NCI-H146 treated with DMSO at 0.1 percent for 48 hours (cell line): Measurements from ENCODE around the gene RNF224.

ENCODE experiments used
- DNase-seq: peaks from one replicate; lab custom pipeline; 2025; ENCODE audit not compliant: unreplicated experiment; lab: John Stamatoyannopoulos, UW

RNF224 gene

GRCh38 chr9:137213160-137214060 is 13.9 kb upstream of the RNF224 start:
- DNase-seq, result no peak

- DNase-seq, result no peak
These were observed 12.7 kb upstream of the RNF224 start for GRCh38 chr9:137214620-137215019.

DNA sequence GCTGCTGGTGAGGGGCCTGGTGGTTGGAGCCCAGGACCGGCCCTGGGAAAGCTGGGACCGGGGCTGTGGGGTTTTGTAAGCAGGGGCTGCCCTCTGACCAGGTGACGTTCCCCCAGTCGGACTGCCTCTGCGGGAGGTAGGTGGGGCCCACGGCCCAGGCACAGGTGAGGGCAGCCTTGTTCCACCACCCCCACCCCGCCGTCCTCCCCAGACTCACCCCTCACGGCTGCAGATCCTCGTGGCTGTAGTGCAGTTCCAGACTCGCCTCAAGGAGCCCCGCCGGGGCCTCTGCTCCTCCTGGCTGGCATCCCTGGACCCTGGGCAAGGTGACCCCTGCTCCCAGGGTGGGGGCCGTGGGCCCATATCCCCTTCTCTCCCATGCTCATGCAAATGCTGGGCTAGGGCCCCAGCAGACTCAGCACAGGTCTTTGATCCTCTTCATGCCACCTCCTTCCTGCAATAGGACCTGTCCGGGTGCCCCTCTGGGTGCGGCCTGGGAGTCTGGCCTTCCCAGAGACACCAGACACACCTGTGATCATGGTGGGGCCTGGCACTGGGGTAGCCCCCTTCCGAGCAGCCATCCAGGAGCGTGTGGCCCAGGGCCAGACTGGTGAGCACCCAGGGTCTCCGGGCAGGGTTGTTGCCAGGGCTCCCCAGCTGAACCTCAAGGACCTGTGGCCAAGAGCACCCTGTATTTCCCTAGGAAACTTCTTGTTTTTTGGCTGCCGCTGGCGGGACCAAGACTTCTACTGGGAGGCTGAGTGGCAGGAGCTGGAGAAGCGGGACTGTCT is 11.9 kb upstream of the RNF224 start:
- no peak for DNase-seq

DNA sequence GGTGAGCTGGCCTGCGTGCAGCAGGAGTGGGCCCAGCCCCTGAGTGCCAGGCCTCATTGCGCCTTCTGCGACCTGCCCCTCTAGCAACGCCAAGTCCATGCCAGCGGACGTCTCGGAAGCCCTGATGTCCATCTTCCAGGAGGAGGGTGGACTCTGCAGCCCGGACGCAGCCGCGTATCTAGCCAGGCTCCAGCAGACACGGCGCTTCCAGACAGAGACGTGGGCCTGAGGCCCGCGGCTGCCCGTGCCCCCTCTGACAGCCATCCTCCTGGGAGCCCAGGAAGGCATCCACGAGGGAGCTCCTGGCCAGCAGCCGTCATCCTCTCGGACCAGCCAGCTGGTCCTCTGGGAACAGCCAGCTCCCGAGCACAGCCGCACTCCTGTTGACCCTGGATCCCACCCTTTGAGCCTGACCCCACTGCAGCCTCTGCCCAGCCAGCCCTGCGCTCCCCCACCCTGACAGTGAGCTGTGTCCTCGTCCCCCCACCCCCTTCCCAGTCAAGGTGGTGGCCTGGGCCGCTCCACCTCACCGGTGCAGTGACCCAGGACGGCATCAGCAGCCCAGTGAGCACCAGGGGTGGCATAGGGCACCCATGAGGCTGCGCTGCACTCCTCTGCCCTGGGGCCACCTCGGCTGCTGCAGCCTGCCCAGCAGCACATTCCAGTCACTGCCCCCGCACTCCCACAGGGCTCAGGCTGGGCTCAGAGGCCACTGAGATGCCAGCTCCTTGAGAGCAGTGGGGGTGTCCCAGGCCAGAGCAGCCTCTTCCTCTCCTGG is 10.9 kb upstream of the RNF224 start:
- no peak for DNase-seq

GRCh38 chr9:137217276-137218211 is 9.8 kb upstream of the RNF224 start:
- DNase-seq, result no peak

DNA sequence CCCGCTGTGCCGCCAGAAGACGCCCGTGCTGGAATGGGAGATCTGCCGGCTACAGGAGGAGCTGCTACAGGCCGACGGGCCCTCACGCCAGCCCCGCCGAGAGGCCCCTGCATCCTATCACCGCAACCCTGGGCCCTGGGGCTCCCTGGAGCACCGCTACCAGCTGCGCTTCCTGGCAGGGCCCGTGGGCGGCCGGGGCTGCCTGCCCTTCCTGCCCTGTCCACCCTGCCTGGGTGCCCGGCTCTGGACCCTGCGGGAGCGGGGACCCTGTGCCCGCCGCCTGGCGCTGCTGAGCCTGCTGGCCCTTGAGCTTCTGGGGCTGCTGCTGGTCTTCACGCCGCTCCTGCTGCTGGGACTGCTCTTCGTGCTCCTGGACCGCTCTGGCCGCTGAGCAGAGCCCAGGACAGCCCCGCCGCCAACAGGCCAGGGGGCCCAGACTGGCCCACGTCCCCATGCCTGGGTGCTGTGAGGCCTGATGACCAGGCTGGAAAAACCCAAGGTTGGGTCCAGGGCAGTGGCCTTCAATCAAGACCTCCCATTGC is 9.0 kb upstream of the RNF224 start:
- no peak for DNase-seq

GRCh38 chr9:137218754-137219271 is 8.5 kb upstream of the RNF224 start:
- DNase-seq, result no peak

DNA sequence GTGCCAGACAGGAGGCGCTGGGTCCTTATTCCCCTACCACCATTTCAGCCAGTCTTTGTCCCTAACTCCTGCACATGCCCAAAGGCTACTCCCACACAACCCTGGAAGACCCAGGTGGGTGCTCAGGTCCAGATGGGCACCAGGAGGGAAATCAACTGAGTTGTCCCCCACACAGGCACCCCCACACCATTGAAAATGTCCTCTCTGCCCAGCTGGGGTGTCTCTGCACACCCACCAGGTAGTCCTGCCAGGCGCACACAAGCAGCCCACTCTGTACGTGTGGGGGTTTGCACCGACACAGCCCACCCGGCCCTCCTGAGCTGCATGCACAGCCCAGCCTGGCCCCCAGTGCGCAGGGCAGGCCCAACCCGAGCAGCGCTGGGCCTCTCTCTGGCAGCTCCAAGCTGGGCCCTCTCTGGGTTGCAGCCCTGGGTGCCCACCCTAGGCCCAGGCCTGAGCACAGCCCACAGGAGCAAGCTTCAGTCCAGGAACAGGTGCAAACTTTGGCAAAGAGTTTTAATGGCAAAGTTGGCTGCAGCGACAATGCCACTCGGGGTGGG is 7.5 kb upstream of the RNF224 start:
- DNase-seq, result no peak

DNA sequence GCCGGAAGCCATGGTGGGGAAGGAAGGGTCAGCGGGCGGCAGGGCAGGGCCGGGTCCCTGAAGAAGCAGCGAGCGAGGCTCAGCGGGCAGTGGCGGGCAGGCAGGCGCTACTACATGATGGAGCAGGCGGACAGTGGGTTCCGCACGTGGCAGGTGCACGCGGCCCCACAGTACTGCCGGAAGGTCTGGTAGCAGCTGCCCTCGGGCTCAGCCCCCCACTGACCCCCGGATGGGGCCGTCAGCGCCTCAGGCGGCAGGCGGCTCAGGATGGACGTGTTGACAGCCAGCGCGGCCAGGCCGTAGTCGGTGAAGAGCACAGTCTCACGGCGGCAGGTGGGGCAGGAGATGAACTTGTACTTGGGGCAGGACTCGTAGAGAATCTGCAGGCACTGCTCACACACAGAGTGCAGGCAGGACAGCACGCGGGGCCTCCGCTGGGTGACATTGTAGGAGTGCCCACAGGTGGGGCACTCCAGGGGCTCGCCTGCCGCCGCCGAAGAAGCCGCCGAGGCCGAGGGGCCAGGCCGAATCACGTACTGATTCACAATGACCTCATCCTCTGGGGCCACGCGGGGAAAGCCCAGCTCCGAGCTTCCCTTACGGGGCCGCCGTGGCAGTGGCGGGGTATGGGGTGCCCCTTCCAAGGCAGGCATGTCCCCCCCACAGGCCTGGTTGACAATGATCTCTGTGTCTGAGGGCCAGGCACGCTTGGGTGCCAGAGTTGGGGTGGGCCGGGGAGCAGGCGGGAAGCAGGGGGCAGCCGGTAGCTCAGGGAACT is 6.8 kb upstream of the RNF224 start:
- no peak for DNase-seq

- no peak for DNase-seq
These were observed 6.2 kb upstream of the RNF224 start for GRCh38 chr9:137221095-137221505.

DNA sequence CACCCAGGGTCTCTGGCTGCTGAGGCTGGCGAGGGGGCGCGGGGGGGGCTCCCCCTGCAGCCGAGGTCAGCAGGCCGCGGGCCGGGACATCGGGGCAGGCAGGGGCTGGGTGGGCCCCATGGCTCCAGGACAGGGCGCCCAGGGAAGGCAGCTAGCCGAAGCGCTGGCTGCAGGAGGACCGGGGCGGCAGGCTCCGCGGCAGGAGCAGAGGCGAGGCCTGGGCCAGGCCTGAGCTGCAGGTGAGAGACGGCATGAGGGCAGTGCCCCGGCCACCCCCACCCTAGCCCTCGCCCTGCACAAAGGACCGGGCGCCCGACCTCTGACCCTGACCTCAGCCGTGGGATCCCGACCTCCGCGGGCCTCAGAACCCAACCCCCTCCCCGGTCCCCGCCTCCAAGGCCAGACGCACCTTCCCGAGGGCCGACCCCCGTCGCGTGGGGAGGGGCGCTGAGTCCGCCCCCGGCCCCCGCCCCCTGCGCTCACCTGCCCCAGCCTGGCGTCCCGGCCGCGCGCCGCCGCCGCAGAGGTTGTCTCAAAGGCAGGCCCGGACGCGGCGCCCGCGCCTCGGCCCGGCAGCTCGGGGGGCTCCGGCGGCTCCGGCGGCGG is 5.7 kb upstream of the RNF224 start:
- DNase-seq, result no peak

DNA sequence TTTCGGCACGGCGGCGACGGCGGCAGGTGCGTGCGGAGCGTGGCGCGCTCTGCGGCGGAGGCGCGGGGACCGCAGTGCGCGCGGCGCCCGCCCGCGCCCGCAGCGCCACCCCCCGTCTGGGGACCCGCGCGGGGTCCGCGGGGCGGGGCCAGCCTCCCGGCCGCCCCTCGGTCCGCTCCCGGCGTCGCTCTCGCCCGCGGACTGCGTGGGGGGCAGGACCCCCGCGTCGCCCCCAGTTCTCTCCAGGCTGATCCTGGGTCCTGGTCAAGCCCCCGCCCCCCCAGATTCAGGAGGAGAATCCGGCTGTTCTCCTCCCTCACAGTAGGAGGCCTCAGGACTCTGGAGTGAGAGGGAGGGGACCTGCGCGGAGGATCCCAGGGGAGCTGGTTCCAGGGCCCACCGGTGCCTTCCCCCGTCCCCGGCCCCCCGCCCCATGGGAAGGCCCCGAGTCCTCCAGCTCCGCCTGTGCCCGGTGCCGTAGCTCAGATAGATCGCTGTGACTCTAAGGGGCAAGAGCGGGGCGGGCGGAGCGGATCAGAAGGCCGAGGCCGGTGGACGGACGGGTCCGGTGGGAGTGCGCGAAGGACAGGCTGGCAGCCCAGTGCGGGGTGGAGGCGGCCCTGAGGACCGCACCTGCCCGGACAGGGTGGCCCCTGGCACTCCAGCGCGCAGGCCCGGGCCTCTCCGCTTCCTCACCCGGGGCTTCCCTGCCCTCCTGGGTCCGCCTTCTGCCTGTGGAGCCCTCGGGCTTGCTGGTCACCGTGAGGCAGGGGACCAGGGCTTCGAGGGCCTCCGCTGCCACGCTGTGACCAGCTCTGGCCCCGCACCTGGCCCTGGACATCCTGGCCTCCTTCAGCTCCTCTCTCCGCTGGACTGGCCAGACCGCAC is 4.9 kb upstream of the RNF224 start, which contains the start of gene RNF208:
TSS of gene RNF208 (minus strand) at position 51 of the 888 bp plus-strand sequence. CDS start 1,028 bp downstream, outside the sequence.
- DNase-seq, result no peak

GRCh38 chr9:137223078-137223970 is 4.0 kb upstream of the RNF224 start:
- DNase-seq, result peak; percentile 80

DNA sequence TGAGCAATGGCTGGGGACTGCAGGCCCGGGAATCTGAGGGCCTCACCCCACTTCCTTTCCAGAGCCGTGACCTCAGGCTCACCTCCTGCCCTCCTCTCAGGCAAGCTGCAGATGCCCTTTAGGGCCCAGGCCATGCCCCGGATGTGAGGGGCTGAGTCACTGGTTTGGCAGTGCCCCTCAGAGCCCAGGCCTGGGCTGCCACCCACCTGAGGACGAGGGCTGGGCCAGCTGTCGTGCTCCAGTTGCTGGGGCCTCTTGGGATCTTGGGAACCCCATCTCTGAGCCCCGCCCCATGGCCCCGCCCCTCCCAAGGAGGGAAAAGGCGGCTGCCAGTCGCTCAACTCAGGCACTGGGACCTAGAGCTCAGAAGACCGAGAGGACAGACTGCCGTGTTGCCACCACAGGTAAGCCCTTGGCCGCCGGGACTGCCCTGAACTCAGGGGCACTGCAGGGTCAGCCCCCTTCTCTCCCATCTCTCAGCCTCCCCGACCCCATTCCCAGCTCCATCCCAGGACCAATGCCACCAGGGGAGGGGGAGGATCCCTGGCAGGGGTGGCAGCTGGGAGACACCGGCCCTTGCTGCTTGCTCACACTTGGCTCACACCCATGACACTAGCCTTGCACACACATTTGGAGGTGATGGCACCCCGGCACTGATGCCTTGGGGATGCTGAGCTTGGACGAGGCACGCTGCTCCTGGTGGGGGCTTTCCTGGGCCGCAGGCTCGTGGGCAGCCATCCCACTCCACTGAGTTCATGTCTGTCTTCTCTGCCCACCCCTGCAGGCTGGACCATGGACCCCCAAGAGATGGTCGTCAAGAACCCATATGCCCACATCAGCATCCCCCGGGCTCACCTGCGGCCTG is 2.2 kb upstream of the RNF224 start, which contains the start of gene CYSRT1:
TSS of gene CYSRT1 (plus strand) at position 345 of the 865 bp plus-strand sequence. CDS start at position 793, 448 bp downstream.
- no peak for DNase-seq
